ENCODE data around the gene SLC29A1. TPM values are rescaled to one million over a fixed set of nuclear protein-coding genes. Genes with fewer than 3 reads are reported as not detected.

Gene SLC29A1
- total RNA-seq, 1 donor from 2014 or later: 221 TPM

DNA sequence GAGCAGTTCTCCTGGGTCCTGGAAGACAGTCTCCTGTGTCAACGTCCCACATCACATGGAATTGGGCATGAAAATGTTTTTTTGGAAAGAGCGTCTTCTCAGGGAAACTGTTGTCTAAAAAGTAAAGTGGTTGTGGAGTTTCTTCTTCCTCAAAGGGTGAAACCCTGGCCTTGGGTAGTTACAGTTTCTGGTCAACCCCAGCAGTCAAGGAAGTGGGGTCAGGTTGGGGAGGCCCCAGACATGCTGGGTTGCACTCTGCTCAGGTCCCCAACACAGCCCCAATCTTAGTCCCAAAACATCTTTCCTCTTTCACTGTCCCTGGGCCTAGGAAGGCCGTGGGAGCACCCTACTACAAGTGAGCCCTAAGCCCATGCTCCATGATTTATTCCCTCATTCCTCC lies 43.0 kb downstream of the SLC29A1 start:
- no peaks in the 10 kb centered on the region for H3K36me3 Mint-ChIP-seq (ENCODE audit: low read depth)
- H3K4me1 Mint-ChIP-seq (ENCODE audit: low read depth): peaks cover 36% of the 10 kb centered on the region
- peak; percentile 21 for DNase-seq (ENCODE audit: low spot score)
- peaks cover 18% of the 10 kb centered on the region for H3K27me3 Mint-ChIP-seq (ENCODE audit: low read depth)
- no peaks in the 10 kb centered on the region for H3K9me3 Mint-ChIP-seq (ENCODE audit: low read depth)
- H3K4me3 Mint-ChIP-seq (ENCODE audit: unreplicated experiment): no peak overlapping the region
- TF ChIP-seq CTCF (IDR thresholded peaks at IDR 0.05): no peak
- no peak overlapping the region for H3K27ac Mint-ChIP-seq (ENCODE audit: unreplicated experiment)

- Mint-ChIP-seq H3K4me1 (ENCODE audit: low read depth) (peaks cover 36% of the 10 kb centered on the region), H3K27ac (ENCODE audit: unreplicated experiment) (no peak overlapping the region), H3K4me3 (ENCODE audit: unreplicated experiment) (no peak overlapping the region), H3K9me3 (ENCODE audit: low read depth) (no peaks in the 10 kb centered on the region), H3K27me3 (ENCODE audit: low read depth) (peaks cover 23% of the 10 kb centered on the region), H3K36me3 (ENCODE audit: low read depth) (no peaks in the 10 kb centered on the region)
- peak; percentile 22 for DNase-seq (ENCODE audit: low spot score)
- TF ChIP-seq CTCF (IDR thresholded peaks at IDR 0.05): no peak
Measured at GRCh38 chr6:44267252-44267651, 43.9 kb downstream of the SLC29A1 start.

DNA sequence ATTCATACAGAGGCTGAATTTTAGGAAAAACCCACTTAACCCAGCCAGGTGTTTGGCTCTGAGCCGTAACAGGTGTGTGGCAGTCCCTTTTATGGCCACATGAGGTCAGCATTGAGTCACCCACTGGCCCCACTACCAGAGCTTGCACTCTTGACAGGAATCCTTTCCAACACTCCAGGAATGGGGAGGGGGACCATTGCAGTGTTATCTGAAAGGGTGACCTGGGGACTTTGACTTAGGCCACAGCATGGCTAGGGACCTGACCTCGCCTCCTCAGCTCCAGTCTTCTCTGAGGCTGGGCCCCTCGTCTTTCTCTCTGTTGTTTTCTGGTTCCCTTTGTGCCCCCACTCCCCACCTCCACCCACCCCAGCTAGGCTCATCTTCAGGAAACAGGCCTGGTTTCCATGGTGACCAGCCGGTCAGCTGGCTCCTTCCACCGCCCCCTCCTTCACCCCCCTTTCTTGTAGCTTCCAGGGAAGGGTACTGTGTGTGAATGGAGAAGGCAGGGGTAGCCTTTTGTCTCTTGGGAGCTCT lies 44.8 kb downstream of the SLC29A1 start:
- DNase-seq (ENCODE audit: low spot score): peak; percentile 25
- H3K27me3 Mint-ChIP-seq (ENCODE audit: low read depth): peaks cover 30% of the 10 kb centered on the region
- peaks cover 28% of the 10 kb centered on the region for H3K4me1 Mint-ChIP-seq (ENCODE audit: low read depth)
- H3K27ac Mint-ChIP-seq (ENCODE audit: unreplicated experiment): no peak overlapping the region
- no peak overlapping the region for H3K4me3 Mint-ChIP-seq (ENCODE audit: unreplicated experiment)
- no peaks in the 10 kb centered on the region for H3K36me3 Mint-ChIP-seq (ENCODE audit: low read depth)
- H3K9me3 Mint-ChIP-seq (ENCODE audit: low read depth): no peaks in the 10 kb centered on the region
- peak; percentile 94 for TF ChIP-seq CTCF (IDR thresholded peaks at IDR 0.05)

GRCh38 chr6:44269178-44269920 lies 46.0 kb downstream of the SLC29A1 start:
- Mint-ChIP-seq H3K27me3 (ENCODE audit: low read depth) (peaks cover 37% of the 10 kb centered on the region), H3K36me3 (ENCODE audit: low read depth) (no peaks in the 10 kb centered on the region), H3K27ac (ENCODE audit: unreplicated experiment) (no peak overlapping the region), H3K4me3 (ENCODE audit: unreplicated experiment) (peak overlapping the region; percentile 58), H3K9me3 (ENCODE audit: low read depth) (no peaks in the 10 kb centered on the region), H3K4me1 (ENCODE audit: low read depth) (peaks cover 16% of the 10 kb centered on the region)
- DNase-seq (ENCODE audit: low spot score): no peak
- no peak for TF ChIP-seq CTCF (IDR thresholded peaks at IDR 0.05)

- H3K4me1 Mint-ChIP-seq (ENCODE audit: low read depth): peaks cover 9% of the 10 kb centered on the region
- no peaks in the 10 kb centered on the region for H3K9me3 Mint-ChIP-seq (ENCODE audit: low read depth)
- no peak for DNase-seq (ENCODE audit: low spot score)
- H3K27me3 Mint-ChIP-seq (ENCODE audit: low read depth): peaks cover 38% of the 10 kb centered on the region
- no peak within 1 kb of the TSS for H3K27ac Mint-ChIP-seq (ENCODE audit: unreplicated experiment)
- no peak for TF ChIP-seq CTCF (IDR thresholded peaks at IDR 0.05)
- peak within 1 kb of the TSS; percentile 58 for H3K4me3 Mint-ChIP-seq (ENCODE audit: unreplicated experiment)
- no peaks in the 10 kb centered on the region for H3K36me3 Mint-ChIP-seq (ENCODE audit: low read depth)
Measured at GRCh38 chr6:44269921-44270525, 46.6 kb downstream of the SLC29A1 start, which contains the start of gene TMEM151B. Gene TMEM151B, plus strand, starts transcription at chr6:44270450. Its CDS starts 293 bp downstream, at chr6:44270743.
